Activated CD4-positive, alpha-beta T cell treated with anti-CD3 and anti-CD28 coated beads for 36 hours (primary cell): Measurements from ENCODE around the gene HTR3C. TPM values are rescaled to one million over a fixed set of nuclear protein-coding genes. Genes with fewer than 3 reads are reported as not detected.
"Not testable (repeated sequence)": the region's sequence is repeated elsewhere in the genome, so short reads cannot be mapped to it uniquely, and the experiment has no call there.

Experiments used
- ATAC-seq: fragments of 200-7000 bp; cut with Tn5 transposase; one replicate; pipeline ENCODE4 v1.10.0; 2021; ENCODE audit warnings: mild to moderate bottlenecking, moderate library complexity
- CTCF ChIA-PET: fragments of 350-600 bp; sonication (Branson Sonifier 250); formaldehyde crosslinking; loops from one replicate; lab custom pipeline; 2021; ENCODE audit warnings: antibody characterized with exemption; lab: Charles Lee
- POLR2A ChIA-PET: fragments of 350-600 bp; sonication (Branson Sonifier 250); formaldehyde crosslinking; loops from one replicate; lab custom pipeline; 2021; ENCODE audit warnings: antibody characterized with exemption, inconsistent platforms; lab: Charles Lee
- DNase-seq: peaks from one replicate; pipeline ENCODE4 v3.0.0-alpha.2; 2020
- H3K27ac Mint-ChIP-seq: one replicate; pipeline ENCODE4 v1.8.0; 2021; ENCODE audit warnings: mixed read lengths
- H3K27me3 Mint-ChIP-seq: one replicate; pipeline ENCODE4 v1.8.0; 2021; ENCODE audit warnings: mixed read lengths
- H3K36me3 Mint-ChIP-seq: one replicate; pipeline ENCODE4 v1.8.0; 2021; ENCODE audit warnings: low read depth, mixed read lengths
- H3K4me1 Mint-ChIP-seq: one replicate; pipeline ENCODE4 v1.8.0; 2021; ENCODE audit warnings: mixed read lengths
- H3K4me3 Mint-ChIP-seq: one replicate; pipeline ENCODE4 v1.8.0; 2021; ENCODE audit warnings: mild to moderate bottlenecking, moderate library complexity, mixed read lengths
- H3K9me3 Mint-ChIP-seq: one replicate; pipeline ENCODE4 v1.8.0; 2021; ENCODE audit warnings: low read depth, mixed read lengths
- intact Hi-C, 2 experiments: fragments of 100-400 bp; cut with DNase I in 1 of 2; cut with micrococcal nuclease in 1 of 2; formaldehyde crosslinking; loops; one replicate each; pipeline versions ENCODE4 v1.14.2 to v1.15.1; 2022 to 2024; cut with DNase I, micrococcal nuclease
- total RNA-seq, 2 experiments: library from RNA; stranded (reverse); gene quantifications; one replicate each; pipeline ENCODE4 v1.2.3, GENCODE V29; 2021

The HTR3C gene
- total RNA-seq, 2 experiments from 2014 or later: not detected

DNA sequence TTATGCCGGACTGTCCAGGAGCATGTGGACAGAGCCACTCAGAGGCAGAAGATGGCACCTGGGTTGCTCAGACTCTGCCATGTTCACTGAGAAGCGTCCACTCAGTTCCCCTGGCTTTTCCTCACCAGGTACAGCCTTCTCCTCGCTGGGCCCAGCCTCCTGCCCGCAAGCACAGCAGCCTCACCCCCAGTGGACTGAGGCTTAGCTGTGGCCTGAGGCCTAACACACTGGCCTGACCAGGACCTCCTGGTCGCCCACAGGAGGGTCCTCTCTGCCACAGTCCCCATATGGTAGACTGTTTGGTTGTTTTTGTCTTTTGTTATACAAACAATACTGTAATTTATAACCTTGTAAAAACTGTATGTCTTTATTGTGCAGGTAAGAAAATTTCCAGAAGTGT is 15.5 kb downstream of the HTR3C start:
- Mint-ChIP-seq H3K4me3 (no peak overlapping the region), H3K4me1 (no peaks in the 10 kb centered on the region), H3K9me3 (peaks cover 6% of the 10 kb centered on the region), H3K27ac (no peak overlapping the region), H3K27me3 (peaks cover 4% of the 10 kb centered on the region), H3K36me3 (no peaks in the 10 kb centered on the region)
- intact Hi-C loops: no loop called here
- ChIA-PET CTCF (no interaction called here), POLR2A (no interaction called here)
- ATAC-seq: no peak
- no peak for DNase-seq

DNA sequence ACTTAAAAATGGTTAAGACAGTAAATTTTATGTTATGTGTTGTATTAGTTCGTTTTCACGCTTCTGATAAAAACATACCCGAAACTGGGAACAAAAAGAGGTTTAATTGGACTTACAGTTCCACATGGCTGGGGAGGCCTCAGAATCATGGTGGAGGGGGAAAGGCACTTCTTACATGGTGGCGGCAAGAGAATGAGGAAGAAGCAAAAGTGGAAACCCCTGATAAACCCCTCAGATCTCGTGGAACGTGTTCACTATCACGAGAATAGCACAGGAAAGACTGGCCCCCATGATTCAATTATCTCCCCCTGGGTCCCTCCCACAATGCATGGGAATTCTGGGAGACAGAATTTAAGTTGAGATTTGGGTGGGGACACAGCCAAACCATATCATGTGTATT is 18.3 kb downstream of the HTR3C start:
- DNase-seq, H3K4me3 Mint-ChIP-seq, H3K9me3 Mint-ChIP-seq, H3K27me3 Mint-ChIP-seq, ATAC-seq, H3K27ac Mint-ChIP-seq, H3K36me3 Mint-ChIP-seq, intact Hi-C loops, POLR2A ChIA-PET, H3K4me1 Mint-ChIP-seq, CTCF ChIA-PET: not testable (repeated sequence)

DNA sequence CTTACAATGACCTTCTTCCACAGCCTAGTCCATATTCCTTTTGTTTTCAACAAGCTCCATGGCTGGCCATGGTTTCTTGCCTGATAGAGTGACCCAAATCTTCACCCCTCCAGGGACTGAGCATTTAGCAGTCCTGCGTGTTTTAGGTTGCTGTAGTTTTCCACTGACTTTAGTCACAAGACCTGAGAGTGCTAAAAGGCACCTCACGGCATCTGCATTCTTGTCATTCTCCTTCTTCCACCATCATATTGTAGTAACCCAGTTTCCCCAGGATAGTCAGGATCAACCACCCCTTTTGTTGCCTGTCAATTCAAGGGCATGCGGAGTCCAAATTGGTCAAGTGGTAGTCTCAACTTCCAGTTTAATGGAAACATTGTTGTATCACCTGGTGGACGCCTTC is 20.8 kb downstream of the HTR3C start:
- CTCF ChIA-PET: interaction anchor here (1.1 kb wide), 1 partner anchor 122 kb away, joined by 5 read pairs; no protein-coding TSS in a partner anchor
- H3K27ac Mint-ChIP-seq: no peak overlapping the region
- H3K9me3 Mint-ChIP-seq: peaks cover 6% of the 10 kb centered on the region
- DNase-seq (no peak), ATAC-seq (no peak)
- H3K36me3 Mint-ChIP-seq: no peaks in the 10 kb centered on the region
- H3K4me3 Mint-ChIP-seq: no peak overlapping the region
- intact Hi-C loops: no loop called here
- POLR2A ChIA-PET: no interaction called here
- H3K4me1 Mint-ChIP-seq: no peaks in the 10 kb centered on the region
- peaks cover 4% of the 10 kb centered on the region for H3K27me3 Mint-ChIP-seq

DNA sequence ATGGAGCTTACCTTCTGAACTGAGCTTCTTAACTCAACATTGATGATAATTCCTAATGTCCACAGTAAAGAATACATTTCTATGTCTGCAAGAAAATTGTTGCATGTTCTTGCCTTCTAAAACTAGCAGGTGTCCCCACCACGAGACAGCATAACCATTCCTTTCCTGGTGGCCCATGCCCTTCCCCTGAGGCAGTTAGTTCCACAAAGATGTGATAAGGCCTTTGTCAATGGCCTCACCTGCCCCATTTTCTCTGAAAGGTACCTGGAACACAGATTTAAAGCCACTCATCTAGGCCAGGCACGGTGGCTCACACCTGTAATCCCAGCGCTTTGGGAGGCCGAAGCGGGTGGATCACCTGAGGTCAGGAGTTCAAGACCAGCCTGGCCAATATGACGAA is 23.1 kb downstream of the HTR3C start:
- Mint-ChIP-seq H3K4me3 (no peak overlapping the region), H3K9me3 (peaks cover 3% of the 10 kb centered on the region), H3K36me3 (no peaks in the 10 kb centered on the region), H3K27me3 (peaks cover 2% of the 10 kb centered on the region), H3K4me1 (no peaks in the 10 kb centered on the region), H3K27ac (no peak overlapping the region)
- POLR2A ChIA-PET: no interaction called here
- CTCF ChIA-PET: no interaction called here
- DNase-seq: no peak
- intact Hi-C loops: no loop called here
- no peak for ATAC-seq

DNA sequence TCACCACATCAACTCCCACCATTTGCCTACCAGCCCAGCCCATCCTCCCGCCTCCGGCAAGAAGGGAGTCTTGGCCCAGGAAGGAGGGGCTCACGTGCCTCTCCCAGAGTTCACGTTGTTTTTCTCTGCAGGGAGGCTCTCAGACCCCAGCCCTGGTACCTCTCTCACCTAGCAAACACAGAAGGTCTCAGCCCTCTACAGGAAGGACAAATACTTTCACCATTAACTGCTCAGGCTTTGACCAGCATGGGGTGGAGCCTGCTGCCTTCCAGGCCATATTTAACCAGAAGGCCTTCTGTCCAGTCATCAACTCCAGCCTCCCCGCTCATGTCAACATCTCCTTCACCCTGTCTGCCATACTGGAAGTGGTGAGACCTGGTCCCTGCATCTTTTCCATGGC is 25.0 kb downstream of the HTR3C start:
- DNase-seq (no peak), ATAC-seq (no peak)
- Mint-ChIP-seq H3K27me3 (no peaks in the 10 kb centered on the region), H3K4me3 (no peak overlapping the region), H3K27ac (no peak overlapping the region), H3K9me3 (no peaks in the 10 kb centered on the region), H3K4me1 (no peaks in the 10 kb centered on the region), H3K36me3 (no peaks in the 10 kb centered on the region)
- ChIA-PET CTCF (no interaction called here), POLR2A (no interaction called here)
- intact Hi-C loops: no loop called here

DNA sequence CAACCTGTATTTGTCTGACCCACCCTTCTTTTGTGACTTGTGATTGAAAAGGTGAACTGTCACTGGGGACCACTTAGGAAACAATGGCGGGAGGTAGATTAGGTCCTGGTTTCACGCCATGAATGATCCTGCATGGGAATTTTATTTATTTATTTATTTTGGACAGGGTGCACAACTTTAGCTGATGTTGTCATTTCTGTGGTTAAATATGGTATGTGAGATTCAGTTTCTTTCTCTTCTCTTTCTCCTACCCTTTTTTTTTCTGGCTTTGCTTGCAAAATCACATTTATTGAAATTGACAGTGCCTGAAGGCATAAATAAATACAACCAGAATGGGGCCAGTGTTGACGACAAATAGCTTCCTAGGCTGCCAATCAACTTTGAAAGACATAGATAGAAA is 26.0 kb downstream of the HTR3C start:
- intact Hi-C loops: no loop called here
- ChIA-PET POLR2A (no interaction called here), CTCF (no interaction called here)
- no peaks in the 10 kb centered on the region for H3K4me1 Mint-ChIP-seq
- no peak overlapping the region for H3K4me3 Mint-ChIP-seq
- H3K27me3 Mint-ChIP-seq: no peaks in the 10 kb centered on the region
- H3K9me3 Mint-ChIP-seq: no peaks in the 10 kb centered on the region
- no peaks in the 10 kb centered on the region for H3K36me3 Mint-ChIP-seq
- DNase-seq: no peak
- ATAC-seq: no peak
- no peak overlapping the region for H3K27ac Mint-ChIP-seq

DNA sequence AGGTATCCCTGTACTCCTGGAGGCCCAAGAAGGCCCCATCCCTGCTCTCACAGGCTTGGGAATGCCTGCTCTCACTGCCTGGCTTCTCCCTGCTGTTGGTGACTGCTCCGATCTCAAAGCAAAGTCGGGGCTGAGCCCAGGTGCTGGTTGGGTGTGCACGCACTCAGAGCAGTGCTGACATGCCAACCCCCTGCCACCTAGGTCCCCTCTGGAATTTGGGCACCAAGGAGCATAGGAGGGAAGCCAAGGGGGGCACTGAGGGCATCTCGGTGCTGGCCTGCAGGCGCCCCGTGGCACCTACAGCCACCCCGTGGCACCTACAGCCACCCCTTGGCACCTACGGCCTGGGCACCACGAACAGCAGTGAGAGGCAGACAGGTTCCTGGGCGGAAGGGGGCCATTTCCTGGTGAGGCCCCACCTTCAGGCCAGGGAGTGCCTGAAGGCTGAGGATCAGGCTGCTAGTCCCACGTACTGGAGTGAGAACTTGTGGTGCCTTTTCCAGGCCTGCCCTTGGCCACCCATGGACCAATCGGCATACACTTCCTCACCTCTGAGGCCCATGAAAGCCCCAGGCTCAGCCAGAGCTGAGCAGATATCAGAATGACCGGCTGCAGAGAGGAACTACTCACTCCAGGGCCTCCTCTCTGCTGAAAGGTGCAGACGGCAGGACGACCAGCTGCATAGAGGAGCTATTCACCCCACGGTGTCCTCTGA is 28.4 kb downstream of the HTR3C start:
- POLR2A ChIA-PET: no interaction called here
- peaks cover 6% of the 10 kb centered on the region for H3K4me1 Mint-ChIP-seq

DNA sequence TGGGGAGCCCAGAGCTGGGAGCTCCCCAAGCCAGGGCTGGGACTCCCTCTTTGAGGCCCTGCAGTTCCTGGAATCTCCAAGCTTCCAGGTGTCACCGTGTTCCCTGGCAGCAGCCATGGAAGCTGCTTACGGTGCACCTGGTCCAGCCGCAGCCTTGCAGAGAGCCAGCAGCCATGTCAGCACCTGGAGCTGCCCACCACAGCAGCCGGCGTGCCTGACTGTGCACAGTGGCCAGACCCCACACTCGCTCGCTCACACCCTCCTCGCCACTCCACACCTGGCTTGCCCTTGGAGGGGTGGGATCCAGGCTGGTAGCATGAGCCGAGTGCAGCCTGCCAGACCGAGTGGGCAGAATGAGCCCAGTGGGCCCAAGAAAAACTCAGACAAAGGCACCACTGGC is 29.2 kb downstream of the HTR3C start:
- Mint-ChIP-seq H3K36me3 (no peaks in the 10 kb centered on the region), H3K4me3 (no peak overlapping the region), H3K4me1 (peaks cover 6% of the 10 kb centered on the region), H3K9me3 (peaks cover 6% of the 10 kb centered on the region), H3K27ac (no peak overlapping the region), H3K27me3 (no peaks in the 10 kb centered on the region)
- intact Hi-C loops: no loop called here
- DNase-seq (no peak), ATAC-seq (no peak)
- ChIA-PET CTCF (no interaction called here), POLR2A (no interaction called here)

More for the DNA sequence above, 28.4 kb downstream of the HTR3C start:
- Mint-ChIP-seq H3K36me3 (no peaks in the 10 kb centered on the region), H3K27ac (no peak overlapping the region), H3K27me3 (no peaks in the 10 kb centered on the region), H3K4me3 (no peak overlapping the region), H3K9me3 (peaks cover 6% of the 10 kb centered on the region)
- intact Hi-C loops: no loop called here
- CTCF ChIA-PET: interaction anchor here (0.8 kb wide), 1 partner anchor 90 kb away, joined by 4 read pairs; no protein-coding TSS in a partner anchor
- no peak for DNase-seq
- no peak for ATAC-seq

DNA sequence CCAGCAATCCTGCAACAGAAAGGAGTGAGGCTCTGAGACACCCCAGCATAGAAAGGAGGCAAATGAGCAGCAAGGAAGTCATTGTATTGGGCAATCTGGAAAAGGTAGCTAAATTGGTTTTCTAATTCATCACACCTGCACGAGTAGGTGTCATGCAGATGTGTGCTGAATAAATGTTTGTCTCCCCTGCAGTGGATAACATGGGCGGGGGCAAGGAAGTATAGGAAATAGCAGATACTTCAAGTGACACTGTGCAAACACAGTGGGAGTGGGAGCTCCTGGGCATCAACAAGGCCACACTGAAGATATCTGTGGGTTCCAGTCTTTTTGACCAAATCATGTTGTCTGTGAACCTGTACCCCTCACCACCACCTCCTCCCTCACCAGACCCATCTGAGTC is 29.6 kb downstream of the HTR3C start:
- H3K4me1 Mint-ChIP-seq: peaks cover 6% of the 10 kb centered on the region
- no peak overlapping the region for H3K4me3 Mint-ChIP-seq
- no peak overlapping the region for H3K27ac Mint-ChIP-seq
- ChIA-PET POLR2A (no interaction called here), CTCF (no interaction called here)
- no peak for DNase-seq
- intact Hi-C loops: no loop called here
- no peak for ATAC-seq
- H3K9me3 Mint-ChIP-seq: peaks cover 6% of the 10 kb centered on the region
- no peaks in the 10 kb centered on the region for H3K27me3 Mint-ChIP-seq
- no peaks in the 10 kb centered on the region for H3K36me3 Mint-ChIP-seq

DNA sequence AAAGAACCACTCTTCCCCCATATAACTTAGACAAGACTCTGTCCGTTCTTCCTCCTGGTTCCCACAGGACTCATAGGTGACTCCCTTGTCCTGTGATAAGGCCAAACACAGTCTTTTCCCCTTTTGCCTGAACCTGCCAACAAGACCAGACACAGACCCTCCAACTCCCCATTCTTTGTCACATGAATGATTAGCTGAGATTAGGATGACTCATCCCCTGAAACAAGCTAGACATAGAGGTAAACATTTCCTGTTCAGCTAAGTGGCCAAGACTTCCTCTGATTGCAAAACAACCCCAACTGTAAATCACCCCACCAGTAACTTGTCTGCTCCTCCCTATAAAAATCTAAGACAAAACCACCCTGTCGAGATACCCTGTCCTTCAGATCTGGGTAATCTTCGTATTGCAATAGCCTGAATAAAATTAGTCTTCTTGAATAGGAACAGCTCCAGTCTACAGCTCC is 32.6 kb downstream of the HTR3C start:
- ChIA-PET POLR2A (no interaction called here), CTCF (no interaction called here)
- peaks cover 6% of the 10 kb centered on the region for H3K4me1 Mint-ChIP-seq
- intact Hi-C loops: no loop called here
- H3K27me3 Mint-ChIP-seq: no peaks in the 10 kb centered on the region
- no peak overlapping the region for H3K4me3 Mint-ChIP-seq
- H3K9me3 Mint-ChIP-seq: peaks cover 6% of the 10 kb centered on the region
- DNase-seq: no peak
- no peaks in the 10 kb centered on the region for H3K36me3 Mint-ChIP-seq
- ATAC-seq: peak; percentile 44
- H3K27ac Mint-ChIP-seq: no peak overlapping the region

DNA sequence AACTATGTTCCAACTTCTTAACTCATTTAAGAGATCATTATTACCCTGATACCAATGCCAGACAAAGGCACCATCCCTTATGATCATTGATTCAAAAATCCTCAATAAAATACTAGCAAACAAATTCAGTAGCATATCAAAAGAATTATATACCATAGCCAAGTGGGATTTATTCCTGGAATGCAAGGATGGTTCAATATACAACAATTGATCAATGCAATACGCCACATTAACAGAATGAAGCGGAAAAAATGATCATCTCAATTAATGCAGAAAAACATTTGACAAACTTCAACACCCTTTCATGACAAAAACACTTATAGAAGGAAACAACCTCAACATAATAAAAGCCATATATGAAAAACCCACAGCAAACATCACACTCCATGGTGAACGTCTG is 39.4 kb downstream of the HTR3C start:
- Mint-ChIP-seq H3K9me3 (peaks cover 10% of the 10 kb centered on the region), H3K27ac (no peak overlapping the region), H3K36me3 (peaks cover 4% of the 10 kb centered on the region), H3K27me3 (peaks cover 2% of the 10 kb centered on the region), H3K4me1 (no peaks in the 10 kb centered on the region), H3K4me3 (no peak overlapping the region)
- ATAC-seq: no peak
- CTCF ChIA-PET: no interaction called here
- intact Hi-C loops: no loop called here
- DNase-seq: no peak
- POLR2A ChIA-PET: no interaction called here

DNA sequence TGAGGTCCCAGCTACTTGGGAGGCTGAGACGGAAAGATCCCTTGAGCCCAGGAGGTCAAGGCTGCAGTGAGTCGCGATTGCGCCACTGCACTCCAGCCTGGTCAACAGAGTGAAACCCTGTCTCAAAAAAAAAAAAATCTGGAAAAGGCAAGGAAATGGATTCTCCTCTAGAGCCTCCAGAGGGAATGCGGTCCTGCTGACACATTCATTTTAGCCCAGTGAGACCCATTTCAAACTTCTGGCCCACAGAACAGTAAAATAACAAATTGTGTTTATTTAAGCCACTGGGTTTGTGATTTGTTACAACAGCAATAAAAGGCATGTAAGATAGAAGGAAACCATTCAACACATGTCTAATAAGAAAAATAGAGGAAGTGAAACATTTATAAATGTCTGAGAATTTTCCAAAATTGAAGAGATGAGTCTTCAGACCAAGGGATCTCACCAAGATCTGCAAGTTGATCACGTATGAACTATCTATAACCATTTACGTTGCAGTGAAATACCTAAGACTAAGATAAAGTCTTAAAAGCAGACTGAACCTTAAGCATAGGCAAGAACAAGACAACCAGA is 44.0 kb downstream of the HTR3C start, which contains the start of gene HTR3E:
Gene HTR3E (plus strand): TSS at position 254 of the 573 bp plus-strand sequence. CDS start 466 bp downstream, outside the sequence.
- peaks cover 2% of the 10 kb centered on the region for H3K27me3 Mint-ChIP-seq
- intact Hi-C loops: no loop called here
- CTCF ChIA-PET: interaction anchor here (1.1 kb wide), 1 partner anchor 14 kb away, joined by 4 read pairs; no protein-coding TSS in a partner anchor
- peaks cover 4% of the 10 kb centered on the region for H3K36me3 Mint-ChIP-seq
- no peaks in the 10 kb centered on the region for H3K4me1 Mint-ChIP-seq
- no peak for DNase-seq
- H3K9me3 Mint-ChIP-seq: peaks cover 5% of the 10 kb centered on the region
- no peak for ATAC-seq
- no peak within 1 kb of the TSS for H3K27ac Mint-ChIP-seq
- H3K4me3 Mint-ChIP-seq: no peak within 1 kb of the TSS
- POLR2A ChIA-PET: no interaction called here
